Measurements from ENCODE around the gene DNAJC15. TPM values are rescaled to one million over a fixed set of nuclear protein-coding genes. Genes with fewer than 3 reads are reported as not detected.
A peak's percentile ranks its signal among the peaks of the same experiment; 100 is the strongest.
"Not testable (repeated sequence)": the region's sequence is repeated elsewhere in the genome, so short reads cannot be mapped to it uniquely, and the experiment has no call there.

The DNAJC15 gene
- total RNA-seq, 1 donor from 2014 or later = 4.2 TPM

DNA sequence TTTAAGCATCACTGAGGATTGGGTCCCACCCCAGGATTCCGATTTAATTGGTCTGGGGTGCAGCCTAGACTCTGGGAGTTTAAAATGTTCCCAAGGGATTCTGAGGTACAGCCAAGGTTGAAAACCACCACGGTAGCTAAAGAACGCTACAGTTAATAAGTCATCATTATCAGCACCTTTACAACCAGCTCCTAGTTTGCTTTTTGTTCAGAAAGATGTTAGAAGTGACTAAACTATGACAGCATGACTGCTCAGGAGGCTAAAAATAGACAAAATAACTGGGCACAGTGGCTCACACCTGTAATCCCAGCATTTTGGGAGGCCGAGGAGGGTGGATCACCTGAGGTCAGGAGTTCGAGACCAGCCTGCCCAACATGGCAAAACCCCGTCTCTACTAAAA, 19.7 kb upstream of the DNAJC15 start:
- DNase-seq (ENCODE audit: low read depth in 2 of 2) = no peak

GRCh38 chr13:43005460-43006236, 17.7 kb upstream of the DNAJC15 start:
- DNase-seq (ENCODE audit: low read depth in 2 of 2) = peak in 1 of 2 donors; percentile 57

- DNase-seq (ENCODE audit: low read depth in 2 of 2) = peak in 1 of 2 donors; percentile 21
Measured at GRCh38 chr13:43006893-43007631, 16.3 kb upstream of the DNAJC15 start.

DNA sequence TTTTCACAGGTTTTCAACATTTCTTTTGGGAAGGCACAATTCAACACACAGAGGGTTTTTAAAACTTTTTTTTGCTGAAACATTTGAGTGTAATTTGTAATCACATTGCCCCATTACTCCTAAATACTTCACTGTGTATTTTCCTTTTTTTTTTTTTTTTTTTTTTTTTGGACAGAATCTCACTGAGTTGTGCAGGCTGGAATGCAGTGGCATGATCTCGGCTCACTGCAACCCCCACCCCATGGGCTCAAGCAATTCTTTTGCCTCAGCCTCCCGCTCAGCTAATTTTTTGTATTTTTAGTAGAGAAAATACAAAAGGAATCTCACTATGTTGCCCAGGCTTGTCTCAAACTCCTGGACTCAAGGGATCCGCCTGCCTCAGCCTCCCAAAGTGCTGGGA, 14.8 kb upstream of the DNAJC15 start:
- DNase-seq (ENCODE audit: low read depth in 2 of 2) = no peak

GRCh38 chr13:43009506-43009905, 13.9 kb upstream of the DNAJC15 start:
- no peak for DNase-seq (ENCODE audit: low read depth in 2 of 2)

- DNase-seq (ENCODE audit: low read depth in 2 of 2) = no peak
Measured at GRCh38 chr13:43014162-43014561, 9.2 kb upstream of the DNAJC15 start.

DNA sequence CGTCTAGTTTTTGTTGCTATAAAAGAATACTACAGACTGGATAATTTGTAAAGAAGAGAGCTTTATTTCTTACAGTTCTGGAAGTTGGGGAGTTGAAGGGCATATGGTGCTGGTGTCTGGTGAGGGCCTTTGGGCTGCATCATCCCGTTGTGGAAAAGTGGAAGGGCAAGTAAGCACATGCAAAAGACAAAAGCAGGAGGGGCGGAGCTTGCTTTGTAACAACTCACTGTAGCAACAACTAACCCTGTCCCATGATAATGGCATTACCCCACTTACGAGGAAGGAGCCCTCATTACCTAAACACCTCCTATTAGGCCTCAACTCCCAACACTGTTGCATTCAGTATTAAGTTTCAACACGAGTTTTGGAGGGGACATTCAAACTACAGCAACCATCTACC, 7.2 kb upstream of the DNAJC15 start:
- no peak for DNase-seq (ENCODE audit: low read depth in 2 of 2)

DNA sequence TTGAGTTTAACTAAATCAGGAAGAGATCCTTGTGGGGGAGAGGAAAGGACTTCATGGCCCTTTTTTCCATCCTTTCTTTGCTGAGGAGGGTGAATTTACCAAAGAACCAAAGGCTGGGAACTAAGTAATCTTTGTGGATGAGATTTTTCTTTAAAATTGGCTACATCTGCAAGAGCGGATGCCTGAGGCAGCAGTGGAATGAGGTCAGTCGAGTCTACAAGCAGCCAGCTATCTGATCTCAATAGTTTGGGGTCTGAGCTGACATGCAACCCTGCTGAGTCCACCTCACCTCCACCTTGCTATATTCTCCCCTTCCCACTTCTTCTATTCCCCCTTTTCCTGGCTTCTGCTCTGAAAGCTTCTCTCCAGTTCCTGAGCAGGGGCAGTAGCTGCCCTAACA, 3.6 kb upstream of the DNAJC15 start:
- DNase-seq (ENCODE audit: low read depth in 2 of 2) = no peak

DNA sequence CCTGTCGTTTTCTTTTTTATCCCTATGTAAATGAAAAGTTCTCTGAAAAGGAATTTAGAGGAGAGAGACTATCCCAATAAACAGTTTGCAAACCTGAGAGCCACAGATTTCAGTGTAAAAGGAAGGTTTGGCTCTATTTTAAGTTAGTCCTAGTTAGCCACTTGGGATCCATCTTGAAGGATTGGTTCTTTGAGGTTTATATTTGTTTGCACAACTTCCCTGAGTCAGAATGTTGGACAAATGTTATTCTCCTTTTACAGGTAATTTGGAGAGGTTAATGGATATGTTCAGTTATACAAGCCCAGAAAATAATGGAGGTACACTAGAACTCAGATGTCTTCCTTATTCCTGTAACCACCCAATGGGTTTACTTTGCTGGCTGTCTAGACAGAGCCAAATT, 2.6 kb upstream of the DNAJC15 start:
- no peak for DNase-seq (ENCODE audit: low read depth in 2 of 2)

DNA sequence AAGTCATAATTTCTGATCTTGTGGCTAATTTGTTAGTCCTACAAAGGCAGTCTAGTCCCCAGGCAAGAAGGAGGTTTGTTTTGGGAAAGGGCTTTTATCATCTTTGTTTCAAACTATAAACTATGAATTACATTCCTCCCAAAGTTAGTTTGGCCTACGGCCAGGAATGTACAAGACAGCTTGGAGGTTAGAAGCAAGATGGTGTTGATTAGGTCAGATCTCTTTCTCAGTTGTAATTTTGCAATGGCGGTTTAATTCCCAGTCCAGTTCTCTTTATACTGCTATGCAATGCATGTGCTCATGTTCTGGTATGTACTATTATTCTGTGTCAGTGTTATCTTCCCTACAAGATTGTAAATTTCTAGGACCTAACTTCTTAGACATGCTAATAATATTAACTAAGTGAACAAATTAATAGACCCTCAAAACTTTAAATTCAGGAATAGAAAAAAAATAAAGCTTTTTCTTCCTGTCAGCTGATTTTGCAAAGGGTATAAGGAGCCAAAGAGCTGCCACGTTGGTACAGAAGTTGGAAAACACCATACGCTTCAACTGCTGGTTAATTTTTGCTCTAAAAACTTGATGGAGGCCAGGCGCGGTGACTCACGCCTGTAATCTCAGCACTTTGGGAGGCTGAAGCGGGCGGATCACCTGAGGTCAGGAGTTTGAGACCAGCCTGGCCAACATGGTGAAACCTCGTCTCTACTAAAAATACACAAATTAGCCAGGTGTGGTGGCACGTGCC, 1.3 kb upstream of the DNAJC15 start:
- DNase-seq (ENCODE audit: low read depth in 2 of 2) = no peak

GRCh38 chr13:43022934-43023288, 475 bp upstream of the DNAJC15 start:
- no peak for DNase-seq (ENCODE audit: low read depth in 2 of 2)

DNA sequence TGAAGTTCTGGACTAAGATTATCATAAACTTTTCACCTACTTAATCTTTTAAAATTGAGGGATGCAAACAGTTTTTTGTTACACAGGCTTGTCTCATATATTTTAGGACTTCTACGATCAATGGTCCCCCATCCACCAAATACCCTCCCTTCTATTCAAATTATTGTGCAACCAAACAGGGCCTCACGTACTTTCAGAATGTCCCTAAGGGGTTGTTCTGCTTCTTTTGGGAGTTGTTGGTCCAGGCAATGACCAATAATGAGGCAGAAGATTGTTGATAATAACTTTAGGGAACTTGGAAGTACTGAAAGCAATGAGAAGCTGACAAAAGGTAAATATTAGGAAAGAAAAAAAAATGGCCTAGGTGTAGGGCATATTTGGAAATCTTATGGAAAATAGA, 2.9 kb downstream of the DNAJC15 start:
- DNase-seq (ENCODE audit: low read depth in 2 of 2) = no peak

- DNase-seq (ENCODE audit: low read depth in 2 of 2) = no peak
Measured at GRCh38 chr13:43030548-43030947, 7.2 kb downstream of the DNAJC15 start.

GRCh38 chr13:43031881-43032280, 8.5 kb downstream of the DNAJC15 start:
- no peak for DNase-seq (ENCODE audit: low read depth in 2 of 2)

DNA sequence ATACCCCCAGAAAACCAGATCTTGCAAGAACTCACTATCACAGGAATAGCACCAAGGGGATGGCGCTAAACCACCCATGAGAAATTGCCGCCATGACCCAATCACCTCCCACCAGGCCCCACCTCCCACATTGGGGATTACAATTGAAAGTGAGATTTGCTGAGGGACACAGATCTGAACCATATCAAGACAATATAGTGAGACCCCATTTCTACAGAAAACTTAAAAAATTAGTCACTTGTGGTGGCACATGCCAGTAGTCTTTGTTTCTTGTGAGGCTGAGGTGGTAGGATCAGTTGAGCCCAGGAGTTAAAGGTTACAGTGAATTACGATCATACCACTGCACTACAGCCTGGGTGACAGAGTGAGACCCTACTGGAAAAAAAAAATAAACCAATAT, 9.7 kb downstream of the DNAJC15 start:
- DNase-seq (ENCODE audit: low read depth in 2 of 2) = no peak

- DNase-seq (ENCODE audit: low read depth in 2 of 2) = no peak
Measured at GRCh38 chr13:43036351-43037250, 13.2 kb downstream of the DNAJC15 start.

DNA sequence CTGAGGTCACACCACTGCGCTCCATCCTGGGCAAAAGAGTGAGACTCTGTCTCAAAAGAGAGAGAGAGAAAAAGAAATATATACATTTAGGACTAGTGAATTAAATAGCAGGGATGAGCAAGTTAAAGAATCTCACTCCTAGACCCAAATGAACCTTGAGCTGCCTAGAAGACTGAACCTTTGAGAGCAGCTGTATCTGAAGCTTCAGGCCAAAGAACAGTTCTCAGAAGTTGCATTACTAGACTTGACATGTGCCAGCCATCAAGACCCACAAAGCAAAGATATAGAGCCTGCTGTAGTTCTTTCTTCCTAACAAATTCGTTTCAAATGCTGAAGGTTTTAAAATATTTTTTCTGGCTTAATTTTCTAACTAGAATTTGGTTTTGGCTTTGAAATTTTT, 16.6 kb downstream of the DNAJC15 start:
- no peak for DNase-seq (ENCODE audit: low read depth in 2 of 2)

GRCh38 chr13:43040581-43041368, 17.4 kb downstream of the DNAJC15 start:
- not testable (repeated sequence) for DNase-seq (ENCODE audit: low read depth in 2 of 2)

DNA sequence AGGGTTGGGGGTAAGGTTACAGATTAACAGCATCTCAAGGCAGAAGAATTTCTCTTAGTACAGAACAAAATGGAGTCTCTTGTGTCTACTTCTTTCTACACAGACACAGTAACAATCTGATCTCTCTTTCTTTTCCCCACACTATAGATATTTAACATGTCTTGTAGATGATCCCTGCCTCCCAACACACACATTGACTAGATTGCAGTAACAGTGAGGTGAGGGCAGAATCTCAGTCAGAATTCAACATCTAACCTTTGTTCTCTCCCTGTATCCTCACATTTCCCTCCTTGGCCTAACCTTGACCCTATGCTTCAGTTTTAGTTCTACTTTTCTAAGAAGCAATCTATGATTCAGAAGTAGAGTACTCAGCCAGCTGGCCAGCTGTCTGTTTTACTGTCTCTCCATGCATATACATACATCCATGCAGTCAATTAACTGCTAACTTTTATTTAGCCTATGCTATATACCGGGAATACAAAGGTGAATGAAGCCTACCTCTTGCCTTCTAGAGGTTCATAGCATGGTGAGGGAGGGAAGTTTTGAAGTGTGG, 18.1 kb downstream of the DNAJC15 start:
- no peak for DNase-seq (ENCODE audit: low read depth in 2 of 2)

DNA sequence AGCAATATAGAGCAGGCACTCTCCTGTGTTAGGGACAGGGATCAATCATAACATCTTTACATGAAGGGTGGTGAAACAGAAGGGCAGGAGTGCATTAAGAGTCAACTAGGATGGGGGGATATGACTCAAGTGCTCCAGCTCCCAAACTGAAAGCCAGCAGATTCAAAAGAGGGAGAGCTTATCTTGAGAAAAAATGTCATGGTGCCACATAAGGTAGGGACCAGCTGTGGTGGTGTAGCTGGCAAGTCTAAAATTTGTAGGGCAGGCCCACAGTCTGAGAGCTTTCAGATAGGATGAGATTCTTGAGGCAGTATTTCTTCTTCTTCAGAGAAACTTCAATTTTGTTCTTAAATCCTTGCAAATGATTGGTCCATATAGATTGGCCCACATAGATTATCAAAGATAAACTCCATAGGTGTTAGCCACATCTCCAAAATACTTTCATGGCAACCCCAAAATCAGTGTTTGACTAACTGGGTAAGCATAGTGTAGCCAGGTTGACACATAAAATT, 19.1 kb downstream of the DNAJC15 start:
- DNase-seq (ENCODE audit: low read depth in 2 of 2) = peak in 1 of 2 donors; percentile 12

Measured in lung microvascular endothelial cell (primary cell).